Measurements from ENCODE around the gene CYB5R4. TPM values are rescaled to one million over a fixed set of nuclear protein-coding genes. Genes with fewer than 3 reads are reported as not detected.

CYB5R4 gene
- total and polyA plus RNA-seq, 7 donors = 6.1 to 20.3 (median 11.7) TPM

- Histone ChIP-seq H3K36me3 (ENCODE audit: insufficient read depth in 1 of 2, low read depth in 1 of 2) (no peaks in the 10 kb centered on the region), H3K27ac (no peak overlapping the region), H3K4me1 (no peaks in the 10 kb centered on the region), H3K27me3 (ENCODE audit: insufficient read depth in 3 of 3, low read length in 2 of 3) (peaks cover 0 to 9% (median 0%) of the 10 kb centered on the region in 3 donors), H3K9me3 (no peaks in the 10 kb centered on the region), H3K4me3 (no peak overlapping the region)
- intact Hi-C loops (cut with DNase I) = no loop called here
- no peak for DNase-seq
- 38 to 52% (median 40%) methylated on average over 1 of the region's 1 CpG for WGBS, 3 donors
- no peak for TF ChIP-seq CTCF (IDR thresholded peaks at IDR 0.05)
- ATAC-seq = no peak
Observed at GRCh38 chr6:83846291-83846690, 13.2 kb upstream of the CYB5R4 start.

- intact Hi-C loops (cut with DNase I) = no loop called here
- ATAC-seq = no peak
- no peaks in the 10 kb centered on the region for H3K36me3 ChIP-seq (ENCODE audit: insufficient read depth in 1 of 2, low read depth in 1 of 2)
- no peak for DNase-seq
- H3K4me3 ChIP-seq = no peak overlapping the region
- TF ChIP-seq CTCF (IDR thresholded peaks at IDR 0.05) = no peak
- H3K27ac ChIP-seq = no peak overlapping the region
- H3K27me3 ChIP-seq (ENCODE audit: insufficient read depth in 3 of 3, low read length in 2 of 3) = peaks cover 0 to 18% (median 0%) of the 10 kb centered on the region in 3 donors
- H3K9me3 ChIP-seq = no peaks in the 10 kb centered on the region
- no peaks in the 10 kb centered on the region for H3K4me1 ChIP-seq
Observed at GRCh38 chr6:83847179-83847578, 12.3 kb upstream of the CYB5R4 start.

- Histone ChIP-seq H3K9me3 (no peaks in the 10 kb centered on the region), H3K4me3 (no peak overlapping the region), H3K27me3 (ENCODE audit: insufficient read depth in 3 of 3, low read length in 2 of 3) (peaks cover 0 to 38% (median 0%) of the 10 kb centered on the region in 3 donors), H3K4me1 (peaks cover 7% of the 10 kb centered on the region), H3K27ac (no peak overlapping the region), H3K36me3 (ENCODE audit: insufficient read depth in 1 of 2, low read depth in 1 of 2) (no peaks in the 10 kb centered on the region)
- ATAC-seq = no peak
- no peak for DNase-seq
- 77 to 88% (median 88%) methylated on average over 2 of the region's 2 CpGs for WGBS, 3 donors
- TF ChIP-seq CTCF (IDR thresholded peaks at IDR 0.05) = no peak
- intact Hi-C loops (cut with DNase I) = no loop called here
Observed at GRCh38 chr6:83849127-83849526, 10.4 kb upstream of the CYB5R4 start.

GRCh38 chr6:83849610-83850009 lies 9.9 kb upstream of the CYB5R4 start:
- TF ChIP-seq CTCF (IDR thresholded peaks at IDR 0.05) = no peak
- no peak for DNase-seq
- peaks cover 7% of the 10 kb centered on the region for H3K4me1 ChIP-seq
- H3K27me3 ChIP-seq (ENCODE audit: insufficient read depth in 3 of 3, low read length in 2 of 3) = peaks cover 0 to 43% (median 0%) of the 10 kb centered on the region in 3 donors
- intact Hi-C loops (cut with DNase I) = no loop called here
- H3K27ac ChIP-seq = no peak overlapping the region
- no peak overlapping the region for H3K4me3 ChIP-seq
- 80 to 84% (median 81%) methylated on average over 3 of the region's 3 CpGs for WGBS, 3 donors
- no peak for ATAC-seq
- H3K36me3 ChIP-seq (ENCODE audit: insufficient read depth in 1 of 2, low read depth in 1 of 2) = no peaks in the 10 kb centered on the region
- no peaks in the 10 kb centered on the region for H3K9me3 ChIP-seq

GRCh38 chr6:83852528-83853177 lies 6.8 kb upstream of the CYB5R4 start:
- H3K27me3 ChIP-seq (ENCODE audit: insufficient read depth in 3 of 3, low read length in 2 of 3) = peaks cover 0 to 51% (median 4%) of the 10 kb centered on the region in 3 donors
- intact Hi-C loops (cut with DNase I) = no loop called here
- DNase-seq = no peak
- TF ChIP-seq CTCF (IDR thresholded peaks at IDR 0.05) = no peak
- peak overlapping the region; percentile 60 for H3K4me3 ChIP-seq
- H3K9me3 ChIP-seq = no peaks in the 10 kb centered on the region
- no peak for ATAC-seq
- no peak overlapping the region for H3K27ac ChIP-seq
- WGBS, 3 donors = 9 to 10% (median 10%) methylated on average over 16 of the region's 16 CpGs
- peaks cover 7% of the 10 kb centered on the region for H3K4me1 ChIP-seq
- H3K36me3 ChIP-seq (ENCODE audit: insufficient read depth in 1 of 2, low read depth in 1 of 2) = no peaks in the 10 kb centered on the region
